Liver (tissue), 9 donors: Measurements from ENCODE around the gene RTBDN. TPM values are rescaled to one million over a fixed set of nuclear protein-coding genes. Genes with fewer than 3 reads are reported as not detected.

ENCODE experiments used
- DNase-seq: peaks from one replicate; pipeline ENCODE4 v3.0.0-alpha.2; 2017; ENCODE audit warnings: low spot score
- H3K27ac ChIP-seq, 2 donors: one replicate each; pipeline ENCODE4 v1.7.0; 2013; ENCODE audit warnings: inconsistent platforms in 2 of 2, low read length in 2 of 2, control low read depth in 1 of 2, low read depth in 1 of 2, mild to moderate bottlenecking in 1 of 2
- H3K27me3 ChIP-seq, 4 donors: one replicate each; pipeline versions ENCODE4 v1.6.1 to v1.7.0; 2013; ENCODE audit warnings: low read length in 3 of 4, inconsistent platforms in 1 of 4, mild to moderate bottlenecking in 1 of 4, moderate library complexity in 1 of 4; ENCODE audit not compliant: control insufficient read depth in 4 of 4, insufficient read depth in 4 of 4
- H3K36me3 ChIP-seq, 4 donors: one replicate each; pipeline versions ENCODE4 v1.6.1 to v1.7.0; 2013; ENCODE audit warnings: low read length in 3 of 4, mild to moderate bottlenecking in 3 of 4, low read depth in 1 of 4, moderate library complexity in 1 of 4; ENCODE audit not compliant: control insufficient read depth in 4 of 4, insufficient read depth in 3 of 4
- H3K4me1 ChIP-seq, 4 donors: one replicate each; pipeline versions ENCODE4 v1.6.1 to v1.7.0; 2013; ENCODE audit warnings: low read length in 3 of 4, mild to moderate bottlenecking in 3 of 4, moderate library complexity in 1 of 4; ENCODE audit not compliant: control insufficient read depth in 4 of 4, insufficient read depth in 4 of 4
- H3K4me3 ChIP-seq, 3 donors: one replicate each; pipeline versions ENCODE4 v1.6.1 to v1.7.0; 2013; ENCODE audit warnings: low read length in 3 of 3, control low read depth in 1 of 3, low read depth in 1 of 3, mild to moderate bottlenecking in 1 of 3
- H3K9ac ChIP-seq, 2 donors: one replicate each; pipeline ENCODE4 v1.7.0; 2013; ENCODE audit warnings: low read length in 2 of 2, mild to moderate bottlenecking in 2 of 2, moderate library complexity in 2 of 2, control low read depth in 1 of 2, low read depth in 1 of 2
- H3K9me3 ChIP-seq, 4 donors: one replicate each; pipeline versions ENCODE4 v1.6.1 to v1.7.0; 2013; ENCODE audit warnings: low read length in 3 of 4; ENCODE audit not compliant: control insufficient read depth in 4 of 4
- ATF3 ChIP-seq: IDR thresholded peaks from 2 replicates; pipeline ENCODE4 v1.6.1; 2016; ENCODE audit warnings: antibody characterized with exemption
- EGR1 ChIP-seq, 2 donors: IDR thresholded peaks; 2 replicates each; pipeline ENCODE4 v1.6.1; 2016 to 2018; ENCODE audit warnings: antibody characterized with exemption in 2 of 2, low read depth in 2 of 2
- FOXA1 ChIP-seq: IDR thresholded peaks from 2 replicates; pipeline ENCODE4 v1.6.1; 2016; ENCODE audit warnings: antibody characterized with exemption
- FOXA2 ChIP-seq: IDR thresholded peaks from 2 replicates; pipeline ENCODE4 v1.6.1; 2016; ENCODE audit warnings: antibody characterized with exemption
- GABPA ChIP-seq, 2 donors: IDR thresholded peaks in 1 of 2; conservative IDR thresholded peaks in 1 of 2; 2 replicates each; pipeline ENCODE4 v1.6.1; 2016; ENCODE audit warnings: antibody characterized with exemption in 2 of 2, mild to moderate bottlenecking in 1 of 2, moderate library complexity in 1 of 2
- HNF4A ChIP-seq, 2 donors: conservative IDR thresholded peaks; 2 replicates each; pipeline ENCODE4 v1.6.1; 2016; ENCODE audit warnings: antibody characterized with exemption in 2 of 2, mild to moderate bottlenecking in 2 of 2
- HNF4G ChIP-seq: IDR thresholded peaks from 2 replicates; pipeline ENCODE4 v1.6.1; 2016; ENCODE audit warnings: antibody characterized with exemption
- JUND ChIP-seq, 2 donors: IDR thresholded peaks; 2 replicates each; pipeline ENCODE4 v1.6.1; 2016; ENCODE audit warnings: antibody characterized with exemption in 2 of 2
- NR2F2 ChIP-seq: IDR thresholded peaks from 2 replicates; pipeline ENCODE4 v1.6.1; 2016; ENCODE audit warnings: antibody characterized with exemption
- RAD21 ChIP-seq, 2 donors: IDR thresholded peaks; 2 replicates each; pipeline ENCODE4 v1.6.1; 2016; ENCODE audit warnings: antibody characterized with exemption in 2 of 2, mild to moderate bottlenecking in 2 of 2
- REST ChIP-seq: IDR thresholded peaks from 2 replicates; pipeline ENCODE4 v1.6.1; 2016; ENCODE audit warnings: antibody characterized with exemption, mild to moderate bottlenecking
- RXRA ChIP-seq, 2 donors: IDR thresholded peaks; 2 replicates each; pipeline ENCODE4 v1.6.1; 2017 to 2018; ENCODE audit warnings: antibody characterized with exemption in 2 of 2, mild to moderate bottlenecking in 1 of 2
- SP1 ChIP-seq: IDR thresholded peaks from 2 replicates; pipeline ENCODE4 v1.6.1; 2018; ENCODE audit warnings: antibody characterized with exemption, mild to moderate bottlenecking
- TAF1 ChIP-seq: conservative IDR thresholded peaks from 2 replicates; pipeline ENCODE4 v1.6.1; 2016; ENCODE audit warnings: antibody characterized with exemption, mild to moderate bottlenecking
- YY1 ChIP-seq: IDR thresholded peaks from 2 replicates; pipeline ENCODE4 v1.6.1; 2016; ENCODE audit warnings: antibody characterized with exemption, mild to moderate bottlenecking
- WGBS: extraction: QIAGEN DNeasy Blood & Tissue Kit; methylation state at CpG from one replicate; pipeline ENCODE4 v1.1.7; 2013; 5-methylcytosine and 5-hydroxymethylcytosine counted together
- polyA plus RNA-seq, 2 donors: library from polyadenylated mRNA; stranded (reverse) in 1 of 2; unstranded in 1 of 2; fragments of 200-250 nt in 1 of 2; fragments of >200 nt in 1 of 2; fragmentation: Nextera tagmentation in 1 of 2; extraction: Ambion mirVana in 1 of 2; gene quantifications; one replicate each; pipeline versions ENCODE4 v1.2.1 to v1.2.3, GENCODE V29; 2013 to 2015
- total RNA-seq, 2 donors: library from RNA; depleted of rRNA; stranded (reverse); fragments of >200 nt; gene quantifications; one replicate each; pipeline ENCODE4 v1.2.3, GENCODE V29; 2014
- TF ChIP-seq, protein P1 (sequence below): IDR thresholded peaks from 2 replicates; pipeline ENCODE4 v1.6.1; 2016; ENCODE audit warnings: antibody characterized with exemption
- TF ChIP-seq, protein P2 (sequence below): IDR thresholded peaks from 2 replicates; pipeline ENCODE4 v1.6.1; 2016; ENCODE audit warnings: antibody characterized with exemption
- TF ChIP-seq, protein P3 (sequence below): fragments of 150-350 bp; IDR thresholded peaks from 2 replicates; pipeline ENCODE4 v1.5.1; 2017; ENCODE audit warnings: improper control_type of control experiment, low read depth, low read length; ENCODE audit not compliant: missing input control
- donor health status: healthy.
- donor health status: healthy.
- donor health status: healthy.
- donor health status: healthy.
- donor health status: healthy.

RTBDN gene
- total and polyA plus RNA-seq, 4 donors: not detected

DNA sequence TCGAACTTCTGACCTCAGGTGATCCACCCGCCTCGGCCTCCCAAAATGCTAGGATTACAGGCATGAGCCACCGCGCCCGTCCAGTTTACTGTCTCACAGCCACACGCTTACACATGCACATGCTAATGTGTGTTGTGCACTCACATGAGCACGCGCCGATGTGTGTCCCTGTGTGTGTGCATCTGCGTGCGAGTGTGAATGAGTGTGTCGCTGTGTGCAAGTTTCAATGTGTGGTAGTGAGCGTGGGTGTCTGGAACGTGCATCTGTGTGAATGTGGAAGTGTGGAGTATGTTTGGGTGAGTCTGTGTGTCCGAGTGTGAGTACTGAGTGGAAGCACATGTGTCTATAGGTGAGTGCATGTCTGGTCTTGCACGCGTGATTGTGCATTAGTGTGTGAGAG lies 8.1 kb upstream of the RTBDN start:
- Histone ChIP-seq H3K4me1 (peaks cover 0 to 6% (median 5%) of the 10 kb centered on the region in 4 donors), H3K36me3 (no peaks in the 10 kb centered on the region), H3K4me3 (no peak overlapping the region), H3K9me3 (no peaks in the 10 kb centered on the region), H3K27ac (no peak overlapping the region), H3K9ac (no peak overlapping the region), H3K27me3 (peaks cover 0 to 17% (median 8%) of the 10 kb centered on the region in 4 donors)
- WGBS: 91% methylated on average over 18 of the region's 18 CpGs
- DNase-seq: no peak
- TF ChIP-seq FOXA2 (no peak), TAF1 (no peak), FOXA1 (no peak), NR2F2 (no peak), EGR1 (IDR thresholded peaks at IDR 0.05; ENCODE audit: low read depth in 2 of 2) (no peak), REST (no peak), GABPA (IDR thresholded peaks at IDR 0.05 in 1 of 2, conservative IDR thresholded peaks at IDR 0.05 in 1 of 2) (no peak), SP1 (no peak), HNF4A (conservative IDR thresholded peaks at IDR 0.05) (no peak), RXRA (IDR thresholded peaks at IDR 0.05) (no peak), RAD21 (IDR thresholded peaks at IDR 0.05) (no peak), HNF4G (no peak), ATF3 (no peak), JUND (IDR thresholded peaks at IDR 0.05) (no peak), YY1 (no peak)
- TF ChIP-seq, protein P1, sequence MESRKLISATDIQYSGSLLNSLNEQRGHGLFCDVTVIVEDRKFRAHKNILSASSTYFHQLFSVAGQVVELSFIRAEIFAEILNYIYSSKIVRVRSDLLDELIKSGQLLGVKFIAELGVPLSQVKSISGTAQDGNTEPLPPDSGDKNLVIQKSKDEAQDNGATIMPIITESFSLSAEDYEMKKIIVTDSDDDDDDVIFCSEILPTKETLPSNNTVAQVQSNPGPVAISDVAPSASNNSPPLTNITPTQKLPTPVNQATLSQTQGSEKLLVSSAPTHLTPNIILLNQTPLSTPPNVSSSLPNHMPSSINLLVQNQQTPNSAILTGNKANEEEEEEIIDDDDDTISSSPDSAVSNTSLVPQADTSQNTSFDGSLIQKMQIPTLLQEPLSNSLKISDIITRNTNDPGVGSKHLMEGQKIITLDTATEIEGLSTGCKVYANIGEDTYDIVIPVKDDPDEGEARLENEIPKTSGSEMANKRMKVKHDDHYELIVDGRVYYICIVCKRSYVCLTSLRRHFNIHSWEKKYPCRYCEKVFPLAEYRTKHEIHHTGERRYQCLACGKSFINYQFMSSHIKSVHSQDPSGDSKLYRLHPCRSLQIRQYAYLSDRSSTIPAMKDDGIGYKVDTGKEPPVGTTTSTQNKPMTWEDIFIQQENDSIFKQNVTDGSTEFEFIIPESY: no peak
- TF ChIP-seq, protein P2, sequence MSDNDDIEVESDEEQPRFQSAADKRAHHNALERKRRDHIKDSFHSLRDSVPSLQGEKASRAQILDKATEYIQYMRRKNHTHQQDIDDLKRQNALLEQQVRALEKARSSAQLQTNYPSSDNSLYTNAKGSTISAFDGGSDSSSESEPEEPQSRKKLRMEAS: no peak
- TF ChIP-seq, protein P3, sequence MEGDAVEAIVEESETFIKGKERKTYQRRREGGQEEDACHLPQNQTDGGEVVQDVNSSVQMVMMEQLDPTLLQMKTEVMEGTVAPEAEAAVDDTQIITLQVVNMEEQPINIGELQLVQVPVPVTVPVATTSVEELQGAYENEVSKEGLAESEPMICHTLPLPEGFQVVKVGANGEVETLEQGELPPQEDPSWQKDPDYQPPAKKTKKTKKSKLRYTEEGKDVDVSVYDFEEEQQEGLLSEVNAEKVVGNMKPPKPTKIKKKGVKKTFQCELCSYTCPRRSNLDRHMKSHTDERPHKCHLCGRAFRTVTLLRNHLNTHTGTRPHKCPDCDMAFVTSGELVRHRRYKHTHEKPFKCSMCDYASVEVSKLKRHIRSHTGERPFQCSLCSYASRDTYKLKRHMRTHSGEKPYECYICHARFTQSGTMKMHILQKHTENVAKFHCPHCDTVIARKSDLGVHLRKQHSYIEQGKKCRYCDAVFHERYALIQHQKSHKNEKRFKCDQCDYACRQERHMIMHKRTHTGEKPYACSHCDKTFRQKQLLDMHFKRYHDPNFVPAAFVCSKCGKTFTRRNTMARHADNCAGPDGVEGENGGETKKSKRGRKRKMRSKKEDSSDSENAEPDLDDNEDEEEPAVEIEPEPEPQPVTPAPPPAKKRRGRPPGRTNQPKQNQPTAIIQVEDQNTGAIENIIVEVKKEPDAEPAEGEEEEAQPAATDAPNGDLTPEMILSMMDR: no peak
